ENCODE measurements around the gene EVX2.

The EVX2 gene

GRCh38 chr2:176122052-176122682 is 38.4 kb upstream of the EVX2 start:
- no peak for DNase-seq (ENCODE audit: low read depth in 3 of 3)

- DNase-seq (ENCODE audit: low read depth in 3 of 3) = no peak
These were observed 37.7 kb upstream of the EVX2 start for GRCh38 chr2:176121190-176122051.

GRCh38 chr2:176120364-176121189 is 36.8 kb upstream of the EVX2 start:
- no peak for DNase-seq (ENCODE audit: low read depth in 3 of 3)

GRCh38 chr2:176118601-176119339 is 35.0 kb upstream of the EVX2 start:
- DNase-seq (ENCODE audit: low read depth in 3 of 3) = no peak

GRCh38 chr2:176117823-176118371 is 34.1 kb upstream of the EVX2 start:
- no peak for DNase-seq (ENCODE audit: low read depth in 3 of 3)

GRCh38 chr2:176117162-176117822 is 33.5 kb upstream of the EVX2 start:
- DNase-seq (ENCODE audit: low read depth in 3 of 3) = no peak

- no peak for DNase-seq (ENCODE audit: low read depth in 3 of 3)
These were observed 32.4 kb upstream of the EVX2 start, which contains the start of gene HOXD10 for GRCh38 chr2:176115883-176116813. TSS of gene HOXD10 (plus strand) at chr2:176116778. CDS start at chr2:176116834, 56 bp downstream.

GRCh38 chr2:176114930-176115625 is 31.3 kb upstream of the EVX2 start:
- no peak for DNase-seq (ENCODE audit: low read depth in 3 of 3)

GRCh38 chr2:176114120-176114929 is 30.6 kb upstream of the EVX2 start:
- DNase-seq (ENCODE audit: low read depth in 3 of 3) = no peak

GRCh38 chr2:176112375-176113302 is 28.9 kb upstream of the EVX2 start:
- no peak for DNase-seq (ENCODE audit: low read depth in 3 of 3)

- DNase-seq (ENCODE audit: low read depth in 3 of 3) = no peak
These were observed 28.1 kb upstream of the EVX2 start for GRCh38 chr2:176111846-176112374.

GRCh38 chr2:176111309-176111663 is 27.5 kb upstream of the EVX2 start:
- no peak for DNase-seq (ENCODE audit: low read depth in 3 of 3)

GRCh38 chr2:176110415-176111308 is 26.9 kb upstream of the EVX2 start:
- DNase-seq (ENCODE audit: low read depth in 3 of 3) = no peak

GRCh38 chr2:176109946-176110345 is 26.2 kb upstream of the EVX2 start:
- DNase-seq (ENCODE audit: low read depth in 3 of 3) = no peak

GRCh38 chr2:176109192-176109901 is 25.6 kb upstream of the EVX2 start:
- no peak for DNase-seq (ENCODE audit: low read depth in 3 of 3)

All from stimulated activated CD4-positive, alpha-beta T cell treated with anti-CD3 and anti-CD28 coated beads, TNF-alpha, amount 100 ng/mL, for 48 hours (primary cell).